Measurements from ENCODE around the gene LRRC2. TPM values are rescaled to one million over a fixed set of nuclear protein-coding genes. Genes with fewer than 3 reads are reported as not detected.
A peak's percentile ranks its signal among the peaks of the same experiment; 100 is the strongest.

The LRRC2 gene
- polyA plus RNA-seq, 4 donors: 0.22 to 0.66 (median 0.61) TPM; not detected in 1

DNA sequence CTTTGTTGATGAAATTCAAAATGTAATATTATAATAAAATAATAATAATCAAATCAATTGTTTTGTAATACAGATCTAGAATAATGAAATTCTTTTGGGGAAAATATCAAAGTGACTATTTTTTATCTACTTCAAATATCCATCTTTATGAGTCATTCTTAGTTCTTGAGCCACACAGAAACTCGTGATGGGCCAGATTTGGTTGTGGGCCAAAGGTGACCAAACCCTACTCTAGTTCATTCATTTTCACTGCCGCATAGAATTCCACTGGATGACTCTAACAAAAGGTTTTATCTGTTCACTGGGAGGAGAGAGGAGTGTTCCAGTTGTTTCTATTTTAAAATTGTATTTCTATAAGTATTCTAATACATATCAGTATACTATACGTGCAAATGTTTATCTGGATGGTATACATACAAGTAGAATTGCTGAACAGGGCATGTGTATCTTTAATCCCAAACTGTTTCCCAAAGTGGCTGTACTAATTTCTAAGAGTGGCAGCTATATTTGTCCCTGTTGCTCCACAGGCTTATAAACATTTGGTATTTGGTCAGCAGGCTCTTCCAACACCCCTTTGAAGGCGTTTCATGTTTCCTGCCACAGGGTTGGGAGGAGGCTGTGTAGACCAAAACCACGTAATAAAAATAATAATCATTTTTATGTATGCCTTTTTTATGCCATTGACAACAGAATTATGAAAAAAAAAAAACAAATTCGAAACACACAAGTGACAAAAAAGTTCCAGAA is 75.6 kb downstream of the LRRC2 start:
- no peak overlapping the region for H3K4me3 ChIP-seq (ENCODE audit: low read depth in 1 of 3, low read length in 3 of 3)
- no peaks in the 10 kb centered on the region for H3K36me3 ChIP-seq (ENCODE audit: control insufficient read depth in 3 of 3, insufficient read depth in 2 of 3, low read depth in 1 of 3, low read length in 3 of 3)
- H3K27ac ChIP-seq (ENCODE audit: low read depth in 1 of 3, low read length in 2 of 3): no peak overlapping the region
- H3K9me3 ChIP-seq (ENCODE audit: control insufficient read depth in 2 of 2, insufficient read depth in 1 of 2, low read depth in 1 of 2, low read length in 1 of 2): peaks cover 0 to 6% of the 10 kb centered on the region in 2 donors
- H3K4me1 ChIP-seq (ENCODE audit: control insufficient read depth in 3 of 3, insufficient read depth in 2 of 3, low read depth in 1 of 3, low read length in 2 of 3): peaks cover 0 to 18% (median 0%) of the 10 kb centered on the region in 3 donors
- FAIRE-seq (no peak), DNase-seq (no peak)
- H3K27me3 ChIP-seq (ENCODE audit: control insufficient read depth in 3 of 3, insufficient read depth in 3 of 3, low read length in 3 of 3): no peaks in the 10 kb centered on the region
- 77 to 84% (median 78%) methylated on average over 6 of the region's 6 CpGs for WGBS, 3 donors

DNA sequence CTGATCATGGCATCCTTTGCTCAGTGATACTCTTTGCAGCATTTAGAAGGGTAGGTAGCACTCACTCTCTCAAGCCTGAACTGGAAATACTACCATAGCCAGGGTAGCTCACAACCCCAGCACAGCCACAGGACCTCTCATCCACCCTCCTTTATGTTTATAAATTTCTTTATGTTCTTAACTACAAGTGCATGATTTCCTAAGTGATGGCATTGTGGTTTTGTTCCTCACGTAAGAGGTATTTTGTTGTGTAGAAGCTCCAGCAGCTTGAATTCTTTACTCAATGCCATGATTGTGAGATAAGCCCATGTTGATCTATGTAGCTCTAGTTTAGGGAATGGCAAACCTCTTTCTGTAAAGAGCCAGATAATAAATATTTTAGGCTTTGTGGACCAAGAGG is 76.2 kb downstream of the LRRC2 start:
- Histone ChIP-seq H3K36me3 (ENCODE audit: control insufficient read depth in 3 of 3, insufficient read depth in 2 of 3, low read depth in 1 of 3, low read length in 3 of 3) (no peaks in the 10 kb centered on the region), H3K4me1 (ENCODE audit: control insufficient read depth in 3 of 3, insufficient read depth in 2 of 3, low read depth in 1 of 3, low read length in 2 of 3) (peaks cover 0 to 24% (median 0%) of the 10 kb centered on the region in 3 donors), H3K27me3 (ENCODE audit: control insufficient read depth in 3 of 3, insufficient read depth in 3 of 3, low read length in 3 of 3) (no peaks in the 10 kb centered on the region), H3K4me3 (ENCODE audit: low read depth in 1 of 3, low read length in 3 of 3) (no peak overlapping the region), H3K27ac (ENCODE audit: low read depth in 1 of 3, low read length in 2 of 3) (no peak overlapping the region), H3K9me3 (ENCODE audit: control insufficient read depth in 2 of 2, insufficient read depth in 1 of 2, low read depth in 1 of 2, low read length in 1 of 2) (peaks cover 0 to 6% of the 10 kb centered on the region in 2 donors)
- WGBS, 3 donors: 84 to 95% (median 90%) methylated on average over 1 of the region's 1 CpG
- FAIRE-seq (no peak), DNase-seq (no peak)

DNA sequence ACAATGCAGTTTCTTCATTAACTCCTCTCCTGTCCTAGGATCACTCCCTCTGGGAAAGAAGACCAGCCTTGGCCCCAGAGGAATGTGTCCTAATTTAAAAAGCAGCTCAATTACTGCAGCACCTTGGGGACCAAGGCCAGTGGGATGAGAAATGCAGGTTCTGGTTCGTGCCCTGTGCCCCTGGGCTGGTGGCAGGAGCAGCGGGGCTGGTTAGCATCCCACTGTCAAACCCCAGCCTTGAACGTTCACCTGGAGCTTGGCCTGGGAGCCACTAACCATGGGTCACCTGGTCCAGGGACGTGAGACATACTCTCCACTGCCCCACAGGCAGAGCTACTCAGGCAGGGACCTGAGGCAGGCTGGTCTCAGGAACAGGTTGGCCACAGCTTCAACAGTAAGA is 76.7 kb downstream of the LRRC2 start:
- peaks cover 0 to 6% of the 10 kb centered on the region in 2 donors for H3K9me3 ChIP-seq (ENCODE audit: control insufficient read depth in 2 of 2, insufficient read depth in 1 of 2, low read depth in 1 of 2, low read length in 1 of 2)
- no peaks in the 10 kb centered on the region for H3K36me3 ChIP-seq (ENCODE audit: control insufficient read depth in 3 of 3, insufficient read depth in 2 of 3, low read depth in 1 of 3, low read length in 3 of 3)
- no peaks in the 10 kb centered on the region for H3K27me3 ChIP-seq (ENCODE audit: control insufficient read depth in 3 of 3, insufficient read depth in 3 of 3, low read length in 3 of 3)
- 86 to 93% (median 91%) methylated on average over 4 of the region's 4 CpGs for WGBS, 3 donors
- DNase-seq (no peak), FAIRE-seq (no peak)
- no peak overlapping the region for H3K27ac ChIP-seq (ENCODE audit: low read depth in 1 of 3, low read length in 2 of 3)
- peaks cover 0 to 29% (median 0%) of the 10 kb centered on the region in 3 donors for H3K4me1 ChIP-seq (ENCODE audit: control insufficient read depth in 3 of 3, insufficient read depth in 2 of 3, low read depth in 1 of 3, low read length in 2 of 3)
- H3K4me3 ChIP-seq (ENCODE audit: low read depth in 1 of 3, low read length in 3 of 3): no peak overlapping the region

DNA sequence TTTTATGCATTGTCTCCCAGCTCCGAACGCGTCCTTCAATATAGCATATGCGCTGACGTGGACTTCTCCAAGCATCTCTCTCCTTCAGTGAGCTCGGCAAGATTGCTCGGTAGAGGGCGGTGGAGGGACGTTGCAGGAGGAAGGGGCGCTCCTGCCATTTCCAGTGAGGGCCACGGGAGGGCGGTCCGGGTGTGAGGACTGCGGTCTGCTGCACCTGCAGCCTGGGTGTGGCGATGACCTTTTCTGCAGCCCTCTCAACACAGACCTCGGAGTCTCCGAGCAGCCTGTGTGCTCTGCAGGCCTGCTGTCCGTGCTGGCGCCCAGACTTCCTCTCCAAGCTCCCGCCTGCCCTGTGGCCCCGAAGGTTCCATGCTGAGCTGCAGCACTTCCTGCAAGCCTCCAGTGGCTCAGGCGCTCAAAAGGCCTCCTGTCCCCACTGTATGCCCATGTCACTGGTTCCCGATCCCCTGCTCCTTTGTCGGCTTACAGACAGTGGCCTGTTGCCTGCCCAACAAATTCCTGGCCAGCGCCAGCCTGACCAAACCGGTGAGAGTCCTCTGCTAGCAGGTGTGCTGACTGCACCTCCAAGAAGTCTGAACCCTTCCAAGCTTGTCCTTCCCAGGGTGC is 77.3 kb downstream of the LRRC2 start:
- Histone ChIP-seq H3K4me3 (ENCODE audit: low read depth in 1 of 3, low read length in 3 of 3) (no peak overlapping the region), H3K4me1 (ENCODE audit: control insufficient read depth in 3 of 3, insufficient read depth in 2 of 3, low read depth in 1 of 3, low read length in 2 of 3) (peaks cover 0 to 34% (median 0%) of the 10 kb centered on the region in 3 donors), H3K27ac (ENCODE audit: low read depth in 1 of 3, low read length in 2 of 3) (peak overlapping the region in 1 of 3 donors; percentile 40), H3K27me3 (ENCODE audit: control insufficient read depth in 3 of 3, insufficient read depth in 3 of 3, low read length in 3 of 3) (no peaks in the 10 kb centered on the region), H3K9me3 (ENCODE audit: control insufficient read depth in 2 of 2, insufficient read depth in 1 of 2, low read depth in 1 of 2, low read length in 1 of 2) (peaks cover 0 to 6% of the 10 kb centered on the region in 2 donors), H3K36me3 (ENCODE audit: control insufficient read depth in 3 of 3, insufficient read depth in 2 of 3, low read depth in 1 of 3, low read length in 3 of 3) (no peaks in the 10 kb centered on the region)
- 6 to 9% (median 7%) methylated on average over 26 of the region's 26 CpGs for WGBS, 3 donors
- FAIRE-seq (no peak), DNase-seq (peak; percentile 94 to 96)

GRCh38 chr3:46485779-46486175 is 80.3 kb downstream of the LRRC2 start:
- 49 to 71% (median 65%) methylated on average over 4 of the region's 4 CpGs for WGBS, 3 donors
- Histone ChIP-seq H3K4me1 (ENCODE audit: control insufficient read depth in 3 of 3, insufficient read depth in 2 of 3, low read depth in 1 of 3, low read length in 2 of 3) (peaks cover 0 to 50% (median 0%) of the 10 kb centered on the region in 3 donors), H3K27ac (ENCODE audit: low read depth in 1 of 3, low read length in 2 of 3) (peak overlapping the region in 2 of 3 donors; percentile 56 to 85), H3K27me3 (ENCODE audit: control insufficient read depth in 3 of 3, insufficient read depth in 3 of 3, low read length in 3 of 3) (no peaks in the 10 kb centered on the region), H3K36me3 (ENCODE audit: control insufficient read depth in 3 of 3, insufficient read depth in 2 of 3, low read depth in 1 of 3, low read length in 3 of 3) (no peaks in the 10 kb centered on the region), H3K9me3 (ENCODE audit: control insufficient read depth in 2 of 2, insufficient read depth in 1 of 2, low read depth in 1 of 2, low read length in 1 of 2) (peaks cover 0 to 6% of the 10 kb centered on the region in 2 donors), H3K4me3 (ENCODE audit: low read depth in 1 of 3, low read length in 3 of 3) (no peak overlapping the region)
- FAIRE-seq (no peak), DNase-seq (no peak)

- Histone ChIP-seq H3K36me3 (ENCODE audit: control insufficient read depth in 3 of 3, insufficient read depth in 2 of 3, low read depth in 1 of 3, low read length in 3 of 3) (no peaks in the 10 kb centered on the region), H3K9me3 (ENCODE audit: control insufficient read depth in 2 of 2, insufficient read depth in 1 of 2, low read depth in 1 of 2, low read length in 1 of 2) (peaks cover 0 to 6% of the 10 kb centered on the region in 2 donors), H3K4me3 (ENCODE audit: low read depth in 1 of 3, low read length in 3 of 3) (no peak overlapping the region), H3K27me3 (ENCODE audit: control insufficient read depth in 3 of 3, insufficient read depth in 3 of 3, low read length in 3 of 3) (no peaks in the 10 kb centered on the region), H3K4me1 (ENCODE audit: control insufficient read depth in 3 of 3, insufficient read depth in 2 of 3, low read depth in 1 of 3, low read length in 2 of 3) (peaks cover 0 to 53% (median 0%) of the 10 kb centered on the region in 3 donors), H3K27ac (ENCODE audit: low read depth in 1 of 3, low read length in 2 of 3) (peak overlapping the region in 2 of 3 donors; percentile 56 to 85)
- WGBS, 3 donors: 20 to 55% (median 40%) methylated on average over 10 of the region's 10 CpGs
- FAIRE-seq: no peak
- DNase-seq: peak; percentile 56 to 88
These were observed 81.0 kb downstream of the LRRC2 start for GRCh38 chr3:46484911-46485778.

DNA sequence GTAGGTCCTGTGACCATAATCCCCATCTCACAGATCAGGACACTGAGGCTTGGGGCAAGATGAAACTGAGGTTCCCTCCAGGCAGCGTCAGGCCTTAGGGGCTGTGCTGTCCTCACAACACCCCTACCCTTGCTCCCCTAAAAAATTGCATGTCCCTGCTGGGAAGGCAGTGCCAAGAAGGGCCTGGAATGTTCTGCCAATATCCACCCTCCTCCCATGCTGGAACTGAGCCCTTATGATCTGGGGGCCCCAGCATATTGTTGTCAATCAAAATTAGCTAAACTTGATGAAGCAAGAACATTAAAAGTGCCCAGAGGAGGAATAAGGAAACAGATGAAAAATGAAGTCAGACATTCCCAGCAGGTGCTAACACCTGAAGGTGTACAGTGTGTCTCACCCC is 81.7 kb downstream of the LRRC2 start:
- 86 to 94% (median 94%) methylated on average over 1 of the region's 1 CpG for WGBS, 3 donors
- Histone ChIP-seq H3K27ac (ENCODE audit: low read depth in 1 of 3, low read length in 2 of 3) (peak overlapping the region in 2 of 3 donors; percentile 56 to 85), H3K36me3 (ENCODE audit: control insufficient read depth in 3 of 3, insufficient read depth in 2 of 3, low read depth in 1 of 3, low read length in 3 of 3) (no peaks in the 10 kb centered on the region), H3K4me3 (ENCODE audit: low read depth in 1 of 3, low read length in 3 of 3) (no peak overlapping the region), H3K27me3 (ENCODE audit: control insufficient read depth in 3 of 3, insufficient read depth in 3 of 3, low read length in 3 of 3) (no peaks in the 10 kb centered on the region), H3K4me1 (ENCODE audit: control insufficient read depth in 3 of 3, insufficient read depth in 2 of 3, low read depth in 1 of 3, low read length in 2 of 3) (peaks cover 0 to 53% (median 0%) of the 10 kb centered on the region in 3 donors), H3K9me3 (ENCODE audit: control insufficient read depth in 2 of 2, insufficient read depth in 1 of 2, low read depth in 1 of 2, low read length in 1 of 2) (peaks cover 0 to 6% of the 10 kb centered on the region in 2 donors)
- DNase-seq (no peak), FAIRE-seq (no peak)

- DNase-seq (no peak), FAIRE-seq (no peak)
- H3K36me3 ChIP-seq (ENCODE audit: control insufficient read depth in 3 of 3, insufficient read depth in 2 of 3, low read depth in 1 of 3, low read length in 3 of 3): no peaks in the 10 kb centered on the region
- H3K4me3 ChIP-seq (ENCODE audit: low read depth in 1 of 3, low read length in 3 of 3): no peak overlapping the region
- H3K4me1 ChIP-seq (ENCODE audit: control insufficient read depth in 3 of 3, insufficient read depth in 2 of 3, low read depth in 1 of 3, low read length in 2 of 3): peaks cover 0 to 48% (median 0%) of the 10 kb centered on the region in 3 donors
- H3K27ac ChIP-seq (ENCODE audit: low read depth in 1 of 3, low read length in 2 of 3): peak overlapping the region in 1 of 3 donors; percentile 85
- WGBS, 3 donors: 89 to 95% (median 94%) methylated on average over 2 of the region's 2 CpGs
- H3K9me3 ChIP-seq (ENCODE audit: control insufficient read depth in 2 of 2, insufficient read depth in 1 of 2, low read depth in 1 of 2, low read length in 1 of 2): peaks cover 0 to 6% of the 10 kb centered on the region in 2 donors
- H3K27me3 ChIP-seq (ENCODE audit: control insufficient read depth in 3 of 3, insufficient read depth in 3 of 3, low read length in 3 of 3): no peaks in the 10 kb centered on the region
These were observed 82.3 kb downstream of the LRRC2 start for GRCh38 chr3:46483825-46484224.

Data from small intestine (tissue), 7 donors.